ENCODE measurements around the gene VPS51.

VPS51 gene

DNA sequence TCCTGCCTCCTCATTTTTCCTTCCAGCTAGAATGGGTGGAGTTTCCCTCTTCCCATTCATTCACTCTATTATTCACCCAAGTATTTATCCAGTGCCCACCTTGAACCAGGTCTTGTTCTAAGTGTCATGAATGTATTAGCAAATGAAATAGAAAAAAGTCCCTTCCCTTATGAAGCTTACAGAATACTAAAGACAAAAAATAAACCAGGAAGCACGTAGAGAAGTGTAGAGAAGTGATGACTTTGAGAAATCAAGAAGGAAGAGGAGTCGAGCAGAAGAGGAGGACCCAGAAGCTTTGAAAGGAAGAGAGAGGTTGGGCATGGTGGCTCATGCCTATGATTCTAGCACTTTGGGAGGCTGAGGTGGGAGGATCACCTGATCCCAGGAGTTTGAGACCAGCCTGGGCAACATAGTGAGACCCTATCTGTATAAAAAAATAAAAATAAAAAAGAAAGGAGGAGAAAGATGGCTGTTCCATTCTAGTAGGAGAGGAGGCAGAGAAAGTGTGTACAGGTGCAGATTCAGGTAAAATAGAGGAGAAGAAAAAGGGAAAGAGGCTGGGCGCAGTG, 55.4 kb downstream of the VPS51 start:
- TF ChIP-seq, protein P1, sequence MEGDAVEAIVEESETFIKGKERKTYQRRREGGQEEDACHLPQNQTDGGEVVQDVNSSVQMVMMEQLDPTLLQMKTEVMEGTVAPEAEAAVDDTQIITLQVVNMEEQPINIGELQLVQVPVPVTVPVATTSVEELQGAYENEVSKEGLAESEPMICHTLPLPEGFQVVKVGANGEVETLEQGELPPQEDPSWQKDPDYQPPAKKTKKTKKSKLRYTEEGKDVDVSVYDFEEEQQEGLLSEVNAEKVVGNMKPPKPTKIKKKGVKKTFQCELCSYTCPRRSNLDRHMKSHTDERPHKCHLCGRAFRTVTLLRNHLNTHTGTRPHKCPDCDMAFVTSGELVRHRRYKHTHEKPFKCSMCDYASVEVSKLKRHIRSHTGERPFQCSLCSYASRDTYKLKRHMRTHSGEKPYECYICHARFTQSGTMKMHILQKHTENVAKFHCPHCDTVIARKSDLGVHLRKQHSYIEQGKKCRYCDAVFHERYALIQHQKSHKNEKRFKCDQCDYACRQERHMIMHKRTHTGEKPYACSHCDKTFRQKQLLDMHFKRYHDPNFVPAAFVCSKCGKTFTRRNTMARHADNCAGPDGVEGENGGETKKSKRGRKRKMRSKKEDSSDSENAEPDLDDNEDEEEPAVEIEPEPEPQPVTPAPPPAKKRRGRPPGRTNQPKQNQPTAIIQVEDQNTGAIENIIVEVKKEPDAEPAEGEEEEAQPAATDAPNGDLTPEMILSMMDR (IDR thresholded peaks at IDR 0.05; ENCODE audit: insufficient read depth, low read depth, low read length, missing control alignments), result no peak
- no peak overlapping the region for H3K4me3 ChIP-seq (ENCODE audit: low read depth, low read length)
- no peak for DNase-seq (ENCODE audit: low read depth)

DNA sequence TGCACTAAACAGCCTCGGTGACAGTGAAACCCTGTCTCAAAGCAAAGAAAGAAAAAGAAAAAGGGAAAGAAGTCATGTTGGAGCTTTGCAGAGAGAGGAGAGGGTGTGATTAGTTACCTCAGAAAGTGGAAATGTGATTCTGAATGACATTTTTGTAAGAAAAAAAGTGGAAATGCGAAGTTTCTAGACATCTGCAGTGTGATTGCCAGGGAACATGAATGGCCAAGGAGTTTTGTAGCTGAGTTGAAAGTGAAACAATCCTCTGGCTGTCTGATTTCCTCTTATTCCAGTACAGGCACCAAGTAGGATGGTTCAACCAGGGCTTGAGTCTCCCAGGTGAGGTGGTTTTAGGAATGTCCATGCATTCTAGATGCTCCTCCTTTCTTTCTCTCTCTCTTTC, 56.1 kb downstream of the VPS51 start:
- TF ChIP-seq, protein P1 (IDR thresholded peaks at IDR 0.05; ENCODE audit: insufficient read depth, low read depth, low read length, missing control alignments), result no peak
- H3K4me3 ChIP-seq (ENCODE audit: low read depth, low read length), result no peak overlapping the region
- DNase-seq (ENCODE audit: low read depth), result peak; percentile 37

DNA sequence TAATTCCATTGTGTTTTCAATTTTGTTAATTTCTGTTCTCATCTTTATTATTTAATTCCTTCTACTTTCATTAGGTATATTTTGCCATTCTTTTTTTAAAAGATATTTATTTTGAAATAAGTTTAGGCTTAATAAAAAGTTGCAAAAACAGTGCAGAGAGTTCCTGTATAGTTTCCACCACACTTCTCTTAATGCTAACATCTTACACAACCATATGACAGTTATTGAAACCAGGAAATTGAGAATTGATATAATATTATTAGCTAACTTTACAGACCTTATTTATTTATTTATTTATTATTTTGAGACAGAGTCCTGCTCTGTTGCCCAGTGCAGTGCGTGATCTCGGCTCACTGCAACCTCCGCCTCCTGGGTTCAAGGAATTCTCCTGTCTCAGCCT, 60.2 kb downstream of the VPS51 start:
- H3K4me3 ChIP-seq (ENCODE audit: low read depth, low read length), result no peak overlapping the region
- no peak for DNase-seq (ENCODE audit: low read depth)
- TF ChIP-seq, protein P1 (IDR thresholded peaks at IDR 0.05; ENCODE audit: insufficient read depth, low read depth, low read length, missing control alignments), result no peak

DNA sequence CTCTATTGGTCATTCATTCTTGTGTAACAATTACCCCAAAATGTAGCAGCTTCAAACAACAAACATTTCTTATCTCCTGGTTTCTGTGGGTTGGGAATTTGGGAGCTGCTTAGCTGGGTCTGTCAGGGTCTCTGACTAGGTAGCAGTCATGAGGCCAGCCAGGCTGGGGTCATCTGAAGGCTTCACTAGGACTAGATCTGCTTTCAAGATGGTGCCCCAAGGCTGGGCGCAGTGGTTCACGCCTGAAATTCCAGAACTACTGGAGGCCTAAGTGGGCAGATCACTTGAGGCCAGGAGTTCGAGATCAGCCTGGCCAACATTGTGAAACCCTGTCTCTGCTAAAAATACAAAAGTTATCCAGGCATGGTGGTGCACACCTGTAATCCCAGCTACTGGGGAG, 60.9 kb downstream of the VPS51 start:
- no peak overlapping the region for H3K4me3 ChIP-seq (ENCODE audit: low read depth, low read length)
- TF ChIP-seq, protein P1 (IDR thresholded peaks at IDR 0.05; ENCODE audit: insufficient read depth, low read depth, low read length, missing control alignments), result no peak
- no peak for DNase-seq (ENCODE audit: low read depth)

DNA sequence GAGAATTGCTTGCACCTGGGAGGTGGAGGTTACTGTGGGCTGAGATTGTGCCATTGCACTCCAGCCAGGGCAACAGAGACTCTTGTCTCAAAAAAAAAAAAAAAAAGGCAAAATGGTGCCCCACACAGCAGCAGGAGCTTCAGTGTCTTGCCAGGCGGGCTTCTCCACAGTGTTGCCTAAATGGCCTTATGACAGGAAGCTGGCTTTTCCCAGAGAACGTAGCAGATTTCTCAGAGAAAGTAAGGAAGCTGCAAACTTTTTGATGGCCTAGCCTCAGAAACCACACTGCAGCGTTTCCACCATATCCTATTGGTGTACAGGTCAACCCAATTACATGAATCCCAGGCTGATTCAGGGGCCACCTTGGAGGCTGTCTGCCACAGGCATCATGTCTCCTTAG, 61.3 kb downstream of the VPS51 start:
- TF ChIP-seq, protein P1 (IDR thresholded peaks at IDR 0.05; ENCODE audit: insufficient read depth, low read depth, low read length, missing control alignments), result no peak
- no peak for DNase-seq (ENCODE audit: low read depth)
- H3K4me3 ChIP-seq (ENCODE audit: low read depth, low read length), result no peak overlapping the region

DNA sequence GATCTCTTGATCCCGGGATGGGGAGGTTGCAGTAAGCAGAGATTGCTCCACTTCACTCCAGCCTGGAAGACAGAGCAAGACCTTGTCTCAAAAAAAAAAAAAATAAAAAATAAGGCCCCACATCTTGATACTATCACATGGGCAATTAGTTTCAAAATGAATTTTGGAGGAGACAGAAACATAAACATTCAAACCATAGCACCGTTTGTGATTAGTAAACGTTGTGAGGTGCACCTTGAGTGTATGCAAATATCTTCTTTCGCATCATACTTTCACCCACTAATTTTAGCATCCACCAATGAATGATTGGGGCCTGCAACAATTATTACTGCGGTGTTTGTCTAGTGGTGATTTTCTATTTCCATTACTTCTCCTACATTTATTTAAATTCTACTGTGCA, 63.0 kb downstream of the VPS51 start:
- TF ChIP-seq, protein P1 (IDR thresholded peaks at IDR 0.05; ENCODE audit: insufficient read depth, low read depth, low read length, missing control alignments), result no peak
- DNase-seq (ENCODE audit: low read depth), result peak; percentile 79
- no peak overlapping the region for H3K4me3 ChIP-seq (ENCODE audit: low read depth, low read length)

DNA sequence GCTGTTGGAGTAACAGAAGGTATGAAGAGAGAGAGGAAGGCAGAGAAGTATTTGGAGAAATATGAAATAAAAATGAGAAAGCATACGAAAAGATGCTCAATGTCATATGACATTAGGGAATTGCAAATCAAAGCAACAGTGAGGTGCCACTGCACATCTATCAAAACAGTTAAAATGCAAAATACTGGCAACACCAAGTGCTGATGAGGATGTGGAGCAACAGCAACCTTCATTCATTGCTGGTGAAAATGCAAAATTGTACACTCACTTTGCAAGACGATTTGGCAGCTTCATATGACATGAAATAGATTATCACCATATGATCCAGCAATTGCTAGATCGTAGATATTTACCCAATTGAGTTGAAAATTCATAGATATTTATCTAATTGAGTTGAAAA, 64.6 kb downstream of the VPS51 start:
- H3K4me3 ChIP-seq (ENCODE audit: low read depth, low read length), result no peak overlapping the region
- TF ChIP-seq, protein P1 (IDR thresholded peaks at IDR 0.05; ENCODE audit: insufficient read depth, low read depth, low read length, missing control alignments), result no peak
- no peak for DNase-seq (ENCODE audit: low read depth)
